Renal cortical epithelial cell (primary cell): ENCODE data around the gene PRMT5. TPM values are rescaled to one million over a fixed set of nuclear protein-coding genes. Genes with fewer than 3 reads are reported as not detected.
"Not testable (repeated sequence)": the region's sequence is repeated elsewhere in the genome, so short reads cannot be mapped to it uniquely, and the experiment has no call there.

Experiments
- DNase-seq: peaks from one replicate; pipeline ENCODE4 v3.0.0-alpha.2; 2011; ENCODE audit warnings: low read depth
- total RNA-seq: library from RNA; depleted of rRNA; stranded (reverse); fragments of >200 nt; gene quantifications from 2 replicates; pipeline ENCODE4 v1.2.3, GENCODE V29; 2014

Gene PRMT5
- 74.3 and 78.0 TPM in 2 replicates for total RNA-seq

DNA sequence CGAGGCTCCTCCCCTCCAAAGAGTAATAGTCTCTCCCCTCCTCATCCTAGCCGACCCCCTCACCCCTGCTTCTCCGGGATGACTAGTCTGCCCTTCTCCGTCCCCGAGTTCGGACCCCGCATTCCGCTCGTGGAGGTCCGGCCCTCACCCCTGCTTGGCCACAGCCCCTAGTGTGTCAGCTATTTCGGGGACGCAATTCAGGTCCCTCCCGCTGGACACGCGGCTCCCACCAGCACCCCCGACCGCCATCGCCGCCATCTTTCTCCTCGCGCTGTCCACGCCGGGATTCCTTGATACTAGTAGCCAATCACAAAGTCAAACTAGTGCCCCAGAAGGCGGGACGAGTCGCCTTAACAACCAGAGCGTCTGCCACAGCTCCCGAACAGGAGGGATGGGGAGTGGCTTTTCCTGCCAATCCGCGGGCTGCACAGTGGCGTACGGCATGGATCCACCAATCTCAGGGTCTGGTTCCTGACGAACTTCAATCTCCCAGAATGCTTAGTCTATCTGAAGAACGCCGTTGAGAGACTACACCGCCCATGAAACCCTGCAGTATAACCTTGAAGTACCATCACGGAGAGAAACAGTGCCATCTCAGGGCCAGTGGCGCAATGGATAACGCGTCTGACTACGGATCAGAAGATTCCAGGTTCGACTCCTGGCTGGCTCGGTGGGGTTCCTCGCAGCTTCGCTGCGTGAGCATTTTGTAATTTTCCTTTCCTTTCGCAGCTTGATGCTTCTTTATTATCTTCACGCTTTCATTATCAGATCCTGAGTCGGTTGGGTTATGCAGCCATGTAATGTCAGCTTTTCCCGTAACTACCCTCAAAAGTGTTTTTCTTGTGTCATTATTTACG is at the start of gene PRMT5:
Gene PRMT5, minus strand, starts transcription at position 273 of the 857 bp plus-strand sequence. Its CDS starts 15 bp downstream, at position 258.
- DNase-seq: peak; percentile 99

- no peak for DNase-seq
Observed at GRCh38 chr14:22978487-22978837, 49.3 kb upstream of the PRMT5 start.

GRCh38 chr14:22977684-22978486 is 48.7 kb upstream of the PRMT5 start:
- DNase-seq: peak; percentile 89

- DNase-seq: no peak
Observed at GRCh38 chr14:22977434-22977683, 48.2 kb upstream of the PRMT5 start.

DNA sequence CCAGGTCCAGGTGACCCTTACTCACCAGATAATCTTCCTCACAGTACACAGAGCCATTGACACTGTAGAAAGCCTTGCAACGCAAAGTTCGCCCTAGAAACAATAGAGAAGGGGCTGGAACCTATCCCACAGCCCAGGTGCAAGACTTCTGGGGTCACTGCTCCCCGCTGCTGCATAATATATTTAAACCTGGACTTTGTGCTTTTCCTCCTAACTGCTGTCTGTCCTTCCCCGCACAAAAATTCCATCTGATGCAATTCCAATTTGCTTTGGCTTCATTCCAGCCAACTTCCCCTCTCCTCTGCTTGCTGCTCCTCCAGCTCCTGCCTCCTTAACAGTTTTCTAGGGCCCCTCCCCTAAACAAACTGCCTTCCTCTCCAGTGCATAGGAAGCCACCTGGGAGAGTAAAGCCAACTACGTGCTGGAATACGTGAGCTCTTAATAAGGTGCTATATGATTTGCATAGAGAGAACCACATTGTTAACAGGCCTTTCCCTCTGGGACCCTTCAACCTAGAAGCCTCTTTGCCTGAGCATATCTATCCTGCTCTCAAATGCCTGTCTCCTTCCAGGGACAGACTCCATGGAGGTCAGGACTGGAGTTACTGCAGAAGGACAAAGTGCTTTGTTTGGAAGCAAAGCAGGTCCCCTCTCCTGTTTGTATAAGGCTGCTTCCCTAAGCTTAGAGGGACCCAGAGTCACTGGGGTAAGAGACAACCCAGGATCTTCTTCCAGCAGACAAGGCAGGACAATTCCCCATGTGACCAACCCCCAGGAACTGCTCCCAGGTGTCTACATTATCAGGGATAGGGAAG is 47.7 kb upstream of the PRMT5 start:
- DNase-seq: peak; percentile 84

DNA sequence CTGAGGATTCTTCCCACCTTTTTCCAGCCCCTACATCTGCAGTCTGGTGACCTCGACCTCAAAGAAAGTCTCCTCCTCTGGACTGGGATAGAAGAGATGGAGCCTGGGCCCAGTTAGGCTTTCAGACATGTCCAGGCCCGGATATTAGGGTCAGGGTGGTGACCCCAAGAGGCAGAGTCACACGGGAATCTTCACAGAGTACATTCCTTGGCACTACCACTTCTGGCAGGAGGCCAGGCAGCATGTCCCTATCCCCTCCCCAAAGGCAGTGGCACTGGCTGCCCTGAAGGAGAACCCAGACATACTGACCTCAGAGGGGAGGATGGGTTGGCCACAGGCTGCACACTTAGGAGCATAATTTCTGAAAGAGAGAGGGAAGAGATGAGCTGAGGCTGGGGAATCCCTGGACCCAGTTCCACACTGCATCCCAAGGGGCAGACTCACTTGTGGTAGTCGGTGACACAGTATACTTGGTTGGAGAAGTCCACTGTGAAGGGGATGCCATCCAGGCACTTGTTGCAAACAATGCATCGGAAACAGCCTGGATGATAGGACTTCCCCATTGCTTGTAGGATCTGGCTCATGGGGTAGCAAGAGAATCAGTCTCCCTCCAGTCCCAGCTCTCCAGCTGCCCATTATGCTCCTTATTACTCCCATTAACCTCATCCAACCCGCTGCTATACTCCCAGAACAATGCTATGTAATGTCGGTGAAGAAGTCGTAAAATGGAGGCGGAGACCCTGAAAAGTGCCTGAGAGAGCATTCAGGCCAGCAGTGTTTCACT is 45.5 kb upstream of the PRMT5 start:
- DNase-seq: peak; percentile 57

DNA sequence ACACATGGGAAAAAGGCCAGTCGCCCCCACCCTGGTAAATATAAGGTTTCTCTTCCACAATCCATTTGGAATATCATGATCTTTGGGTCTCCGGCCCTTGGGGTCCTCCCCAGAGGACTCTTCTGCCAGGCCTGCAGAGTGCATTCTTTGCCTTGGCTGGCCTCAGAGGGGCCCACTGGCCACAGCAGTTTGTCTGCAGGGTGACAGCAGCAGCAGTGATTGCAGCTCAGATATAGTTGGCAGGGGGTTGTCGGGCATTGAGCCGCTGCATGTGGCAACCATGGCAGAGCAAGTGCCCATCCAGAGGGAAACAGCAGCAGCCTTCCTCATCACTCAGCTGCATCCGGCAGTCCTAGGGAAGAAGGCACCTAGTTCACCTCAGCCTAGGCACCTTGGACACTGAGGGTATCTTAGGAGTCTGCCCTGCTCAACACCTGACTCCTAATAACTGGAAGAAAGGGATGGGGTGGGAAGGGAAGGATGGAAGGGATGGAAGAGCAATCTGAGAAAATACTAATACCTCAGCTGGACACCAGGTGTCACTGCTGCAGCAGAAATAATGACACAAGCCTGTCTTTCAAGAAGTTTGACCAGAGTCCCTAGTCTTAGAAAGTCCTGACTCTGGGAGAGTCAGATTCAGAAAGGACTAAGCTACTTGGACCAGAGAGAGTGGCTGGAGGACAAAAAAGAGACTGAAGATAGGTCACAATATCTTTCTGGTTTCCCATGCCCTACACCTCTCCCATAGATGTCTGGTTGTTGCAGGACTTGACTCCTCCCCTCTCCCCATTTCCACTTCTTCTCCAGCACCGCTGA is 44.2 kb upstream of the PRMT5 start:
- DNase-seq: peak; percentile 73

DNA sequence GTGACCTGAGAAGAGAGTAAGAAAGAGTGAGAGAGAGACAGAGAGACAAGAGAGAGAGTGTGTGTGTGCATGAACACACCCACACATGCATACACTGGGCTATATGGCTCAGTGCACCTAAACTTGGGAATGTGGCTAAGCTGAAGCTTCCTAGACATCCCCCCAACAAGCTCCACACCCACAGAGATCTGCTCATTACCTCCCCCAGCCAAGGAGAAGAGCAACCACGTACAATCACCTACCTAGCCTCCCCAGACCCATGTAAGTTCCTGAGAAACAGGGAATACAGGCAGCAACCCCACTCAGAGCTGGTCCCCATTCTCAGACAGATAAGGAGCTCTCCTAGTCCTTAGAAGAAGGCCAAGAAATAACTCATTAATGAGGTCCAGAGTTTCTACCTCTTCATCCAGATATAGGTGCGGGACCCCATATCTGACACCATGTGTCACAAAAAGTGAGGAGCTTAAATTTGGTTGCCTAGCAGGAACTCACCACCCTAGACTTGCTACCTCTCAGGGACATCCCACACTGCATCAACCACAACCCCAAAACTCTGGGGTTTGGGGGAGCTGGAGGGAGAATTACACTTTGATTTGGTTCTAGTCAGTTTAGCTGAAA is 43.2 kb upstream of the PRMT5 start:
- DNase-seq: no peak

DNA sequence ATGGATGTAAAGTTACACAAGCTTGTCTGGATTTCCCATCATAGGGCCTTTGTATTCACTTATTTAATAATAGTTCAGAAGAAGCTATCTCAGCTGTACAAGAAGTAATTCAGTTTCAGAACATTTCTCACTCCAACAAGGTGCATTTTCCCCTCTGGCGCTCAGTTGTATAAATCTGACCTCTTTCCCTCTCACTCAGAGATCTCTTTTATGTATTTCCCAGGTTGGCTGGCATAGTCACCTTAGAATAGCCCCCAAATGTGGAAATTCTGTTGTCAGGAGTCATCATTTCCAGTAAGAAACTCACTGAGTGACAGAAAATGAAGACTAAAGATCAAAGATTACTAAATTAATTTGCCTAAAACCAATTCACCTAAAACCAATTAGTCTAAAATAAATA is 42.0 kb upstream of the PRMT5 start:
- no peak for DNase-seq

- no peak for DNase-seq
Observed at GRCh38 chr14:22966783-22967269, 37.6 kb upstream of the PRMT5 start.

DNA sequence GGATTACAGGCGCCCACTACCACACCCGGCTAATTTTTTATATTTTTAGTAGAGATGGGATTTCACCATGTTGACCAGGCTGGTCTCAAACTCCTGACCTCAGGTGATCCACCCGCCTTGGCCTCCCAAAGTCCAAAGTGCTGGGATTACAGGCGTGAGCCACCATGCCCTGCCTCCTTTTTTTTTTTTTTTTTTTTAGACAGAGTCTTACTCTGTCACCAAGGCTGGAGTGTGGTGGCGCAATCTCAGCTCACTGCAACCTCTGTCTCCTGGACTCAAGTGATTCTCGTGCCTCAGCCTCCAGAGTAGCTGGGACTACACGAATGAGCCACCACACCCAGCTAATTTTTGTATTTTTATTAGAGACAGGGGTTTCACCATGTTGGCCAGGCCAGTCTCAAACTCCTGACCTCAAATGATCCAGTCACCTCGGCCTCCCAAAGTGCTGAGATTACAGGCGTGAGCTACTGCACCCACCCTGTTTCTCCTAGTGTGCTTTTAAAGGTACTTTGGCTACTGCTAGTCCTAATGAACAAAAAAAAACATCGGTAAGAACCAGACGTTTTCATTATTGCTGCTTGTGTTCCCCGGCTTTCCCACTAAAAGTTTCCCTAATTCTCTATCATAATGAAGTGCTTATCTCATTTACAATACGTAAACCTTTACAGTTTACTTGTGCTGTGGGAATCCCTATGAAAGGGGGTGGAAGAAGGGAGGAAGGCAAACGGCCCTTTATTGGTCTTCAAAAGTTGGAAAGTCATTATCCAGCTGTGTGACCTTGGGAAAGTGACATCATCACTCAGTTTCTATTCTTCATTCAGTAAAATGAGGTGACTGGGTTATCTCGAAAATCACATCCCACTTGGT is 37.0 kb upstream of the PRMT5 start:
- not testable (repeated sequence) for DNase-seq

- no peak for DNase-seq
Observed at GRCh38 chr14:22962061-22962676, 33.0 kb upstream of the PRMT5 start.

- DNase-seq: peak; percentile 36
Observed at GRCh38 chr14:22955702-22956569, 26.8 kb upstream of the PRMT5 start.

DNA sequence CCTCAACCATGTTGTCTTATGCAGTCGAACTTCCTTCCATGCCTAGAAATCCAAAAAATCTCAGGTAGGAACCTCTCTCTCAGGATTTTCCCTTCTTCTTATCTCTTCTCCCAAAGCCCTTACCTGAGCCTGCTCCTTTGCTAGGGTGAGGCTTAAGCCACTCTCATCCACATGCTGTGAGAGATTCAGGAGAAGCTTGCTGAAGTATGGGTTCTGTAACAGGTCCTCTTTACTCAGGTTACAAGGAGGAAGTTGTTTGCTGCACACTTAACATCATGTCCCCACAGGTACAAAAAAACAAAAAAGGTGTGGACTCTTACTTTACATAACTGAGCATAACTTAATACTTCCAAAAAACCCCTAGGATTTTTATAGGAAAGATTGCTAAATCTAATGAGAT is 23.2 kb upstream of the PRMT5 start:
- no peak for DNase-seq

DNA sequence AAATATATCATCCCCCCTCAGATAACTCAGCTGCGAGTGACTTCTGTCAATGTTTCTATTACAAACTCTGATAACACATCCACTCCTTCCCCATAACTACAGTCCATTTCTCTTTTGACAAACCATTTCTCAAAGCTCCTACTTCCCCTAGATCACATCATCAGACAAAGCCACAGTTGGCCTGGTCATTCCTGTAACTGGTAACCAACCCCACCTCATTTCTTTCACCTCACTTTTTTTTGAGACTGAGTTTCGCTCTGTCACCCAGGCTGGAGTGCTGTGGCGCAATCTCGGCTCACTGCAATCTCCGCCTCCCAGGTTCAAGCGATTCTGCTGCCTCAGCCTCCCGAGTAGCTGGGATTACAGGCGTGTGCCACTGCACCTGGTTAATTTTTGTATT is 22.6 kb upstream of the PRMT5 start:
- not testable (repeated sequence) for DNase-seq

DNA sequence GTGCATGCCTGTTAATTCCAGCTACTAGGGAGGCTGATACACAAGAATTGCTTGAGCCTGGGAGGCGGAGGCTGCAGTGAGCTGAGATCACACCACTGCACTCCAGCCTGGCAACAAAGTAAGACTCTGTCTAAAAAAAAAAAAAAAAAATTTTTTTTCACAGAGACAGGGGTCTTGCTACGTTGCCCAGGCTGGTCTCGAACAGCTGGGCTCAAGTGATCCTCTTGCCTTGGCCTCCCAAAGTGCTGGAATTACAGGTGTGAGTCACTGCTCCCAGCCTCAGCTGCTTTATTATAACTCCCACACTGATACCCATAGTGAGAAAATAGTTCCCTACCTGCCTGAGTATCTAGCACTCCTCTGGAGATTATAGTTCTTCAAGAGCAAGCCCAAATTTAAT is 16.5 kb upstream of the PRMT5 start:
- no peak for DNase-seq

GRCh38 chr14:22939684-22940083 is 10.5 kb upstream of the PRMT5 start:
- no peak for DNase-seq

DNA sequence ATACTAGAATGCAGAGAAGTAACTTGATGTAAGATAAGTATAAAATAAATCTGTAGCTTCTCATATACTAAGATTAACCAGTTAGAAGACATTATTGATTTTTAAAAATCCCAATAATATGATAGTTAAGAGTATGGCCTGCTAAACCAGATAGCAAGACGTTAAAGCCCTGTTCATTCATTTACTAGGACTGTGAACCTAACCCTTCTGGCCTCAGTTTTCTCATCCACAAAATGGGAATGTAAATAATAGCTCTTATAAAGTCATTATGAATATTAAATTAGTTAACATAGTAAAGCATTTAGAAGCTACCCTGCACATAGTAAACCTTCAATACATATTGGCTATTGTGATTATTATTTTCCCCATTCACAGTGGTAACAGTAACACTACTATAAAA is 6.0 kb upstream of the PRMT5 start:
- no peak for DNase-seq
